NB4 (cell line): Measurements from ENCODE around the gene ZNF219.

Experiments
- DNase-seq: peaks from one replicate; pipeline ENCODE4 v3.0.0; 2010; ENCODE audit warnings: low read depth
- H3K4me3 ChIP-seq: one replicate; pipeline ENCODE4 v1.5.1; 2011; ENCODE audit warnings: mild to moderate bottlenecking, low read depth, low read length, moderate library complexity
- MAX ChIP-seq: IDR thresholded peaks from 2 replicates; pipeline ENCODE4 v1.6.1; 2011; ENCODE audit warnings: low read depth, low read length
- MYC ChIP-seq: IDR thresholded peaks from 2 replicates; pipeline ENCODE4 v1.6.1; 2011; ENCODE audit warnings: low read depth, low read length
- POLR2A ChIP-seq: IDR thresholded peaks from 2 replicates; pipeline ENCODE4 v1.6.1; 2011; ENCODE audit warnings: mild to moderate bottlenecking; ENCODE audit not compliant: insufficient read length; ENCODE audit errors: extremely low read depth
- TF ChIP-seq, protein P1 (sequence below): IDR thresholded peaks from one replicate; pipeline ENCODE4 v1.5.1; 2012; ENCODE audit warnings: low read depth, low read length

ZNF219 gene

GRCh38 chr14:21109377-21110138 is 11.1 kb upstream of the ZNF219 start:
- no peak for DNase-seq
- H3K4me3 ChIP-seq = no peak overlapping the region
- TF ChIP-seq, protein P1, sequence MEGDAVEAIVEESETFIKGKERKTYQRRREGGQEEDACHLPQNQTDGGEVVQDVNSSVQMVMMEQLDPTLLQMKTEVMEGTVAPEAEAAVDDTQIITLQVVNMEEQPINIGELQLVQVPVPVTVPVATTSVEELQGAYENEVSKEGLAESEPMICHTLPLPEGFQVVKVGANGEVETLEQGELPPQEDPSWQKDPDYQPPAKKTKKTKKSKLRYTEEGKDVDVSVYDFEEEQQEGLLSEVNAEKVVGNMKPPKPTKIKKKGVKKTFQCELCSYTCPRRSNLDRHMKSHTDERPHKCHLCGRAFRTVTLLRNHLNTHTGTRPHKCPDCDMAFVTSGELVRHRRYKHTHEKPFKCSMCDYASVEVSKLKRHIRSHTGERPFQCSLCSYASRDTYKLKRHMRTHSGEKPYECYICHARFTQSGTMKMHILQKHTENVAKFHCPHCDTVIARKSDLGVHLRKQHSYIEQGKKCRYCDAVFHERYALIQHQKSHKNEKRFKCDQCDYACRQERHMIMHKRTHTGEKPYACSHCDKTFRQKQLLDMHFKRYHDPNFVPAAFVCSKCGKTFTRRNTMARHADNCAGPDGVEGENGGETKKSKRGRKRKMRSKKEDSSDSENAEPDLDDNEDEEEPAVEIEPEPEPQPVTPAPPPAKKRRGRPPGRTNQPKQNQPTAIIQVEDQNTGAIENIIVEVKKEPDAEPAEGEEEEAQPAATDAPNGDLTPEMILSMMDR = no peak
- no peak for TF ChIP-seq MYC
- TF ChIP-seq POLR2A = no peak
- no peak for TF ChIP-seq MAX

DNA sequence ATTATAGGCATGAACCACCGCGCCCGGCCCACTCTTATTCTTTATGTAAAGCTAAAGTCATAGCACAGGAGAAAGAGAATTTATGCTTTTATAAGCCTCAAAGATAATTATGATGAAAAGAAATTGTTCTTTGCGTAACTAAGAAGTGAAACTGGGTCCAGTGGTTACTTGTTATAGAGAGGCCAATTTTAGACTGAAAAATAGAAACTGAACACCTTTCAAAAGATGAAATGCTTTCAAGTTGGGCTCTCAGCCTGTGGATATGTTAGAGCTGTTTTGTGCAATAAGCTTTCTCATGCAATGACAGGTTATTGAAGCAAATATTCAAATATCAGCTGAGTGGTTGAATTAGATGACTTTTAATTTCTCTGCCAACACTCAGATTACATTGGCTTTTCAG is 10.3 kb upstream of the ZNF219 start:
- TF ChIP-seq POLR2A (no peak), MYC (no peak), MAX (no peak)
- TF ChIP-seq, protein P1 = no peak
- DNase-seq = no peak
- no peak overlapping the region for H3K4me3 ChIP-seq

DNA sequence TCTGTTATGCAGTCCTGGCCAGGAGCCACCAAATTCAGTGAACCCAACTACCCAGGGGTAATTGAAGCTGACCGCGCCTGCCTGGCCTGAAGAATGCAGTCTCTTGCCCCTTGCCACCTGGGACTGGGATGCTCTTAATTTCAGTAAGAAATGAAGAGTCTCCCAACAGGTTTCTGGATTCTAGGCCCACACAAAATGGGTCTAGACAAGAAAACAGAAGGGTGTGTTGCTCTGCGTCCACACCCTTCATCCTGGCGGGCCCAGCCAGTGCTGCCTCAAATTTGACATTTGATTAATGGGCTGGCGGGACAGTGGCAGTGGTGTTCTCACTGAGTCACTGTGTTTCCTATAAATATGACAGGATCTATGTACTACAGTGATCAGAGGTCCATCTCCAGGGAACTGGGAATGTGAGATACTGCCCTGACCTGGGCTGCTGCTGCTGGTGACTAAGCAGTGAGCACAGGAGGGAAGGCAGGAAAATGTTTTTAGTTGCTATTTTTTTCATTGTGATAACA is 8.9 kb upstream of the ZNF219 start:
- DNase-seq = no peak
- TF ChIP-seq MAX (no peak), POLR2A (no peak), MYC (no peak)
- TF ChIP-seq, protein P1 = no peak
- no peak overlapping the region for H3K4me3 ChIP-seq

DNA sequence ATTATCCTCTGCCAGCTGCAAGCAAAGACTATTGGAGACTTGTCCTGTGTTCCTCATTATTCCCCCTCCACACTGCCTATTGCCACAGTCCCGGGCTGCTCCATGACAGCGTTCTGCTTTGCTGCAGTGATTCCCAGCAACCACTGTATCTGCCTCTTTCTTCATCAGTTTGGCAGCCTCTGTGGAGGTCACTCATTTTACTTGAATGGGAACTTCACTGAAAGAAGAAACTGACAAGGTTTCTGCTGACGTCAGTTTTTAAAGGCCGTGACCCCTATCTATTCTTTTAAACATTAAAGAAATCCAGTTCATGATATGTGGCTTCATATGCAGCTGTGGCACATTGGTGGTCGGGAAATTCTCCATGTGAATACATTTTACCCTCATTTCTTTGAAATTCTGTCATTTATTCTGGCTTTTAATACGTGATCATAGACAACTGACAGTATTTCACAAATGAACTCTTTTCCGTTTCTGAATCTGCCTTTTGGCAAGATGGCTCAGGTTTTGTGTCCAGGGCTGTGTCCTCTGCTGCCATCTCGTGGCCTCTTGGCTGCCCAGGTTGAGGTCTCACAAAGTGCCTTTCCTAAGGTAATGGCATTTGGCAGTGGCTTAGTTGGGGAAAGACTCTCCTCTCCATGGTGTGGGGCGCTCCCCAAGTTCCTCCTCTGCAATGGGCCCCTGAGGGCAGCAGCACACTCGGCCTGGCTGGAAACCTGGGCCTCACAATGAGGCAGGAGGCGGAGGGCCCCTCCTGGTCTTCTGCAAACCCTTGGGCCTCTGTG is 8.2 kb upstream of the ZNF219 start:
- no peak for TF ChIP-seq MYC
- no peak for TF ChIP-seq POLR2A
- TF ChIP-seq, protein P1 = peak; percentile 93
- H3K4me3 ChIP-seq = peak overlapping the region; percentile 4
- peak; percentile 87 for DNase-seq

DNA sequence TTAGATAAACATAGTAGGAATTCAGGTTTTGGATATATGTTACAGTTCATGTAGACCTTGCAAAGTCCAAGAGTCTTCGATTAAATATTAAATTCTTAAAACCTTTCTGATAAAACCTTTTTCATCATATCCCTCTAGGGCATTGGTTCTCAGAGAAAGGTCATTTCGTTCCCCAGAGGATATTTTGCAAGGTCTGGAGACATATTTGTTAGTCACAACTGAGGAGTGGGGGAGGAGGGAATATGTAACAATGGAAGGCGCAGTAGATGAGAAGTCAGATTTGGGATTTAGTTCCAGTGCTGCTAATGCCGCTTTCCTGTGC is 7.7 kb upstream of the ZNF219 start:
- no peak overlapping the region for H3K4me3 ChIP-seq
- TF ChIP-seq, protein P1 = no peak
- TF ChIP-seq MAX (no peak), POLR2A (no peak), MYC (no peak)
- DNase-seq = peak; percentile 87
